GM23248 (cell line): ENCODE measurements around the gene DKC1. TPM values are rescaled to one million over a fixed set of nuclear protein-coding genes. Genes with fewer than 3 reads are reported as not detected.
A peak's percentile ranks its signal among the peaks of the same experiment; 100 is the strongest.

Experiments
- DNase-seq: peaks from one replicate; pipeline ENCODE4 v3.0.0-alpha.2; 2015
- H2AFZ ChIP-seq: fragments of 200-600 bp; sonication (generic); 2 replicates; pipeline ENCODE4 v1.6.1; 2016; ENCODE audit warnings: antibody characterized with exemption
- H3F3A ChIP-seq: fragments of 200-600 bp; sonication (generic); 2 replicates; pipeline ENCODE4 v1.6.1; 2016; ENCODE audit warnings: mild to moderate bottlenecking, antibody characterized with exemption, mixed run types; ENCODE audit not compliant: insufficient read depth
- H3K27ac ChIP-seq: fragments of 200-600 bp; sonication (generic); 2 replicates; pipeline ENCODE4 v1.5.1; 2016; ENCODE audit warnings: mild to moderate bottlenecking
- H3K27me3 ChIP-seq: fragments of 200-600 bp; sonication (generic); replicated peaks from 2 replicates; pipeline ENCODE4 v1.6.1; 2016; ENCODE audit warnings: mild to moderate bottlenecking; ENCODE audit not compliant: insufficient read depth
- H3K36me3 ChIP-seq: fragments of 200-600 bp; sonication (generic); 2 replicates; pipeline ENCODE4 v1.6.1; 2016; ENCODE audit warnings: low read depth, mild to moderate bottlenecking
- H3K4me1 ChIP-seq: fragments of 200-600 bp; sonication (generic); 2 replicates; pipeline ENCODE4 v1.6.1; 2016; ENCODE audit warnings: mild to moderate bottlenecking; ENCODE audit not compliant: insufficient read depth
- H3K4me2 ChIP-seq: fragments of 200-600 bp; sonication (generic); one replicate; pipeline ENCODE4 v1.6.1; 2016; ENCODE audit warnings: mild to moderate bottlenecking; ENCODE audit not compliant: unreplicated experiment
- H3K4me3 ChIP-seq: fragments of 200-600 bp; sonication (generic); 2 replicates; pipeline ENCODE4 v1.5.1; 2016; ENCODE audit warnings: mild to moderate bottlenecking
- H3K79me2 ChIP-seq: fragments of 200-600 bp; sonication (generic); 2 replicates; pipeline ENCODE4 v1.6.1; 2016; ENCODE audit warnings: mild to moderate bottlenecking; ENCODE audit not compliant: insufficient read depth
- H3K9ac ChIP-seq: fragments of 200-600 bp; sonication (generic); 2 replicates; pipeline ENCODE4 v1.6.1; 2016; ENCODE audit warnings: mild to moderate bottlenecking
- H3K9me2 ChIP-seq: fragments of 200-600 bp; sonication (generic); 2 replicates; pipeline ENCODE4 v1.6.1; 2016; ENCODE audit warnings: mixed run types, mild to moderate bottlenecking, moderate library complexity; ENCODE audit not compliant: insufficient read depth
- H3K9me3 ChIP-seq: fragments of 200-600 bp; sonication (generic); one replicate; pipeline ENCODE4 v1.6.1; 2017; ENCODE audit warnings: low read depth
- H4K20me1 ChIP-seq: fragments of 200-600 bp; sonication (generic); 2 replicates; pipeline ENCODE4 v1.6.0; 2016; ENCODE audit not compliant: insufficient read depth
- EZH2 ChIP-seq: fragments of 200-600 bp; sonication (generic); IDR thresholded peaks from 2 replicates; pipeline ENCODE4 v1.6.1; 2018; ENCODE audit warnings: antibody characterized with exemption, mild to moderate bottlenecking; ENCODE audit not compliant: insufficient read depth, poor library complexity, severe bottlenecking
- EZH2phosphoT487 ChIP-seq: fragments of 200-600 bp; sonication (generic); IDR thresholded peaks from 2 replicates; pipeline ENCODE4 v1.6.1; 2018; ENCODE audit warnings: antibody characterized with exemption, moderate library complexity, mild to moderate bottlenecking, low read depth; ENCODE audit not compliant: insufficient read depth
- WGBS, 2 experiments: methylation state at CpG; one replicate each; pipeline ENCODE4 v1.1.6; 2015 to 2017; ENCODE audit warnings: low lambda C conversion rate in 2 of 2, low coverage in 1 of 2; ENCODE audit errors: missing lambda C conversion rate in 2 of 2; 5-methylcytosine and 5-hydroxymethylcytosine counted together
- in situ Hi-C: fragments of 300-500 bp; cut with MboI; formaldehyde crosslinking; loops from 2 replicates; pipeline ENCODE4 v1.15.0; 2020
- polyA plus RNA-seq: library from polyadenylated mRNA; unstranded; fragments of >200 nt; fragmentation: Nextera tagmentation; extraction: Ambion mirVana; gene quantifications from 2 replicates; pipeline ENCODE4 v1.2.1, GENCODE V29; 2016
- total RNA-seq: library from RNA; depleted of rRNA; stranded (reverse); fragments of >200 nt; shearing (Covaris generic); gene quantifications from 2 replicates; pipeline ENCODE4 v1.2.3, GENCODE V29; 2014

Gene DKC1
- total and polyA plus RNA-seq, 2 experiments from 2014 or later: 40.1 to 42.9 TPM

DNA sequence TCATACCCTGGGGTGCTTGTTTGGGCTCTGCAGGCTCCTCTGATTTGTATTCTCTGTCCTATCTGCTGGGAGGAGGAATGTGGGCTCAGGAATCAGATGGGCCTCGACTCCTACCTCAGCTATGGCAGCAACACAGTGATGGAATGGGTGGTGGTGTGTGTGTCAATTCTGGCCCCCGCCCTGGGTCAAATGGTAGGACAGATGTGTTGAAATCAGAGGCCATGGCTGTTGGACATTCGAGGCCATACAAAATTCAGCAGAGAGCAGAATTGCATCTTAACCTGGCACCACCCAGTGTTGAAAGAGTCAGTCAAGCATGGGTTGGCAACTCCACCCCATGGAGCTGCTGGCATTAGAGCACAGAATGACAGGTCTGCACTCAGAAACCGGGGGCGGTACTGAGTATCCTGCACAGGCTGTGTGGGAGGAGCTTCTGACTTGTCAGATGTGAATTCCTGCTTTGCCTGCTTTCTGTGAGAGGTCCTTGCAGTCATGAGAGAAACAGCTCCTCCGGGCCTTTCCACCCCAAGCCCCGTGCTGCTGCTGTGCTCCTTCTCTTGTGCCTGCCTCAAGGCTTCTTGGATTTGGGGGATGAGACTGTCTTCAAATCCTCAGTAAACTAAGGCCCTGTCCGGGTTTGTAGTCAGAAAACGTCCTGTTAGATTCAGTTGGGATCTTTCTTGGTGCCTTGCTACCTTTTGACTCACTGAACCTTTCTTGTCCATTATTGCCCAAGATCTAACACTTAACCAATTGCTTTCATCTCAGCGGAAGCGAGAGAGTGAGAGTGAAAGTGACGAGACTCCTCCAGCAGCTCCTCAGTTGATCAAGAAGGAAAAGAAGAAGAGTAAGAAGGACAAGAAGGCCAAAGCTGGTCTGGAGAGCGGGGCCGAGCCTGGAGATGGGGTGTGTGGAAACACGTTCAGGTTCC lies 13.0 kb downstream of the DKC1 start:
- peaks cover 13% of the 10 kb centered on the region for H3K4me1 ChIP-seq
- H3K9ac ChIP-seq: no peak overlapping the region
- no peaks in the 10 kb centered on the region for H3K9me3 ChIP-seq
- TF ChIP-seq EZH2phosphoT487 (no peak), EZH2 (no peak)
- WGBS, 2 experiments: 81 to 83% methylated on average over 14 to 15 of the region's 15 CpGs
- peaks cover 6% of the 10 kb centered on the region; the same call in 1 of the 2 replicates for H3K79me2 ChIP-seq
- no peaks in the 10 kb centered on the region for H3K9me2 ChIP-seq
- in situ Hi-C loops: no loop called here
- peaks cover 29% of the 10 kb centered on the region for H3F3A ChIP-seq
- peak; percentile 71 for DNase-seq
- no peak overlapping the region for H3K4me2 ChIP-seq
- no peak overlapping the region for H2AFZ ChIP-seq
- no peak overlapping the region for H3K4me3 ChIP-seq
- H4K20me1 ChIP-seq: no peaks in the 10 kb centered on the region
- no peaks in the 10 kb centered on the region for H3K27me3 ChIP-seq
- H3K27ac ChIP-seq: no peak overlapping the region
- H3K36me3 ChIP-seq: peaks cover 7% of the 10 kb centered on the region; the same call in 1 of the 2 replicates

DNA sequence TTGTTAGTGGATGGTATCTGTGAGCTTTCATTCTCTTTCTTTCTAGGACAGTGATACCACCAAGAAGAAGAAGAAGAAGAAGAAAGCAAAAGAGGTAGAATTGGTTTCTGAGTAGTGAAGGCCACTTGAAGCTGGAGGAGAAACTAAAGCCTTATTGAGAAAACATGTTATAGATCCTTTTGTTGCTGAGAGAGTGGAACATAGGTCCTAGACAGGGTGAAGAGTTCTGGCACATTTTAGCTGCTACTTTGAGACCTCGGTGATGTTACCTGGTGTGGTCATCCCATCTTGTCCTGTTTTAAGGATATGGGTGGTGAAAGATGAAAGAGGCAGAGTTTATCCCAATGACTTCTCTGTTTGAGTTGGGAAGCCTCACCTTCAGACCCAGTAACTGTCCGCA lies 14.1 kb downstream of the DKC1 start:
- no peak overlapping the region for H3K9ac ChIP-seq
- H4K20me1 ChIP-seq: no peaks in the 10 kb centered on the region
- peaks cover 7% of the 10 kb centered on the region; the same call in 1 of the 2 replicates for H3K36me3 ChIP-seq
- peaks cover 17% of the 10 kb centered on the region for H3K4me1 ChIP-seq
- TF ChIP-seq EZH2 (no peak), EZH2phosphoT487 (no peak)
- H3K27me3 ChIP-seq: no peaks in the 10 kb centered on the region
- no peaks in the 10 kb centered on the region for H3K9me2 ChIP-seq
- DNase-seq: no peak
- H3K79me2 ChIP-seq: peaks cover 5% of the 10 kb centered on the region; the same call in 1 of the 2 replicates
- WGBS, 2 experiments: 98 to 100% methylated on average over 2 of the region's 2 CpGs
- peaks cover 34% of the 10 kb centered on the region for H3F3A ChIP-seq
- no peak overlapping the region for H2AFZ ChIP-seq
- no peaks in the 10 kb centered on the region for H3K9me3 ChIP-seq
- no peak overlapping the region for H3K4me3 ChIP-seq
- H3K27ac ChIP-seq: no peak overlapping the region
- H3K4me2 ChIP-seq: no peak overlapping the region
- in situ Hi-C loops: no loop called here

DNA sequence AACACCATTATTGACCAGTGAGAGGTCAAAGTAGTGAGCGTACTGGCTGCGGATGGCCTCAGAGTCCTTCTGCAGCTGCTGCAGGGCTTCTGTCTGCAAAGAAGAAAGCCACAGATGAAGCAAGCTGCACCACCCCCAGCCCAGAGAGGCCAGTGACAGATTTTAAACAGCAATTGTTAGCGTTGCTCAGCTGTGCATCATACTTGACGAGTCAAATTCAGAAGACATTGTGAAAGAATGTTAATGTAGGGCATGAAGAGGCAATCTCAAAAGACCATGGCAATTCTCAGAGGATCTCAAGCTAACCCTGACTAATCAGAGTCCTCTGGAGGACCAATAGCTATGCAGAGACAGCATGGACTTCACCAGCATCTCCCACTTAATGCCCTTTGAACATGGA lies 16.6 kb downstream of the DKC1 start:
- 0 to 22% methylated on average over 2 to 4 of the region's 4 CpGs for WGBS, 2 experiments
- H2AFZ ChIP-seq: no peak overlapping the region
- peaks cover 40% of the 10 kb centered on the region for H3F3A ChIP-seq
- H3K9ac ChIP-seq: no peak overlapping the region
- DNase-seq: peak; percentile 85
- peaks cover 26% of the 10 kb centered on the region for H3K4me1 ChIP-seq
- no peaks in the 10 kb centered on the region for H3K27me3 ChIP-seq
- H3K27ac ChIP-seq: peak overlapping the region; percentile 70
- H4K20me1 ChIP-seq: no peaks in the 10 kb centered on the region
- TF ChIP-seq EZH2 (no peak), EZH2phosphoT487 (no peak)
- H3K9me3 ChIP-seq: no peaks in the 10 kb centered on the region
- in situ Hi-C loops: no loop called here
- no peaks in the 10 kb centered on the region for H3K79me2 ChIP-seq
- H3K36me3 ChIP-seq: peaks cover 7% of the 10 kb centered on the region; the same call in 1 of the 2 replicates
- no peaks in the 10 kb centered on the region for H3K9me2 ChIP-seq
- no peak overlapping the region for H3K4me3 ChIP-seq
- no peak overlapping the region for H3K4me2 ChIP-seq

DNA sequence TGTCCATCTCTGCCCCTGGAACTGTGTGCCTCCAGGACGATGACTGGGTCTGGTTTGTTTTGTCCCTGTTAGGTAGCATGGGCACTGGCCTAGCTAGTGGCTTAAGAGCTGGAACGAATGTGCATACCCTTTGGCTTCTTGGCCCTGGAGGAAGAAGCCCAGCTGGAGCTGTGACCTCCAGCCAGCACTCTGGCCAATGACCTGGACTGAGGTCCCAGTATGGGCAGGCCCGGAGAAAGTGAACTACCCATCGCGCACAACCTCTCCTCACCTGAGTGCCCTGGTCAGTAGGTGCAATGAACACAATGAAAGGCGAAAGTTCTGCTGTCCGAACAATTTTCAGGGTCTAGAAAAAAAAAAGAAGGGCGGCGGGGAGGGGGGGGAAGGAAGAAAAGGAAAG lies 18.3 kb downstream of the DKC1 start:
- Histone ChIP-seq H3K9me2 (no peaks in the 10 kb centered on the region), H3K4me2 (no peak overlapping the region), H4K20me1 (no peaks in the 10 kb centered on the region), H3F3A (peaks cover 40% of the 10 kb centered on the region), H3K9me3 (no peaks in the 10 kb centered on the region), H3K36me3 (peaks cover 7% of the 10 kb centered on the region; the same call in 1 of the 2 replicates), H3K27me3 (no peaks in the 10 kb centered on the region), H3K79me2 (no peaks in the 10 kb centered on the region), H3K9ac (no peak overlapping the region), H2AFZ (no peak overlapping the region), H3K4me3 (no peak overlapping the region), H3K4me1 (peaks cover 26% of the 10 kb centered on the region), H3K27ac (no peak overlapping the region)
- DNase-seq: no peak
- in situ Hi-C loops: no loop called here
- TF ChIP-seq EZH2phosphoT487 (no peak), EZH2 (no peak)
- WGBS, 2 experiments: 95 to 98% methylated on average over 9 of the region's 9 CpGs
